ENCODE results near the gene TMEM232.
"Not testable (repeated sequence)": the region's sequence is repeated elsewhere in the genome, so short reads cannot be mapped to it uniquely, and the experiment has no call there.

Gene TMEM232

DNA sequence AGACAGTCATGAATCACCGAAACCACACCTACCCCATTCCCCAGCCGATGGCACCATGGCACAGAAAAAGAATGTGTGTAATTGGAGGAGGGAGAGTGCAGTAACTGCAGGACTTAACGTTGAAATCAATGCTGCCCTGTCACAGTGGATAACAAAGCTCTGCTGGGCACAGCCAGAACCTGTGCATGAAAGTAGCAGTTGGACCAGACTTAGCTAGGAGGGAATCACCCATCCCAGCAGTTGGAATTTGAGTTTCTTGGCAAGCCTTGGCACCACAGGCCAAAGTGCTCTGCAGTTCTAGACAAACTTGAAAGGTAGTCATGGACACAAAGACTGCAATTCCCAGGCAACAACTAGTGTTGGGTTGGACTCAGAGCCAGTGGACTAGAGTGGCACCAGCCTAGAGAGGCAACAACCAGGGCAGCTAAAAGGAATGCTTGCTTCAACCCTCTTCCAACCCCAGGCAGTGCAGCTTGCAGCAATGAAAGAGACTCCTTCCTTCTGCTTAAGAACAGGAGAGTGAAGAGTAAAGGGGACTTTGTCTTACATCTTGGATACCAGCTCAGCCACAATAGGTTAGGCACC, 19.1 kb downstream of the TMEM232 start:
- no peak for DNase-seq

DNA sequence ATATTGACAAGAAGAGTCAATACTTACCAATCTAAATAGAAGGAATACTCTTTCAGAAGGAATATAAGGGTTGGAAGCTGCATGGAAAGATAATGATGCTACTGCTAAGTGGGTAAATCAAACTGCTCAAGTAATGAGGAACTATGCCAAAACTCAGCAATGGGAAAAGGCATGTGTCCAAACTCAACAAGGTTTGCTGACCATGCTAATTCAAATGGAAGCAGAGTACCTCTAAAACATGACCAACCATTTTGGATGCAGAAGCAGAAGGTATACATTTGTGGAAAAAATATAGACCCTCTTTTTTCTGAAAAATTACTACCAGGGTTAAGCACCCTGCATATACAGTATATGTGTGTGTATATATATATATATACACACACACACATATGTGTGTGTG, 21.1 kb downstream of the TMEM232 start:
- DNase-seq, result no peak

DNA sequence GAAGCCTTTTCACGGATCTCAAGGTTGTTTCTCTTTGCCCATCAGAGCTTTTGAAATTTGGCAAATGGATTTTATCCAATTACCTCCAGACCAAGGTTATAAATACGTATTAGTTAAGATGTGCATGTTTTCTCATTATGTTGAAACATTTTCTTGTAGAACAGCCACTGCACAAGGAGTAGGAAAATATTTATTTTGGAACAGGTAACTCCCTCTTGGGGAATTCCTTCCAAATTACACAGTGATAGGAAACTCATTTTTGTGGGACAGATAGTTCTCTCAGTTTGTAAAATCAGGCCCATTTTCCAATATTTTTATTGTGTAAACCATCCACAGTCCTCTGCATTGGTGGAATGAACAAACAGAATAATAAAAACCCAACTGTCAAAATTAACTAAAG, 23.0 kb downstream of the TMEM232 start:
- DNase-seq, result no peak

DNA sequence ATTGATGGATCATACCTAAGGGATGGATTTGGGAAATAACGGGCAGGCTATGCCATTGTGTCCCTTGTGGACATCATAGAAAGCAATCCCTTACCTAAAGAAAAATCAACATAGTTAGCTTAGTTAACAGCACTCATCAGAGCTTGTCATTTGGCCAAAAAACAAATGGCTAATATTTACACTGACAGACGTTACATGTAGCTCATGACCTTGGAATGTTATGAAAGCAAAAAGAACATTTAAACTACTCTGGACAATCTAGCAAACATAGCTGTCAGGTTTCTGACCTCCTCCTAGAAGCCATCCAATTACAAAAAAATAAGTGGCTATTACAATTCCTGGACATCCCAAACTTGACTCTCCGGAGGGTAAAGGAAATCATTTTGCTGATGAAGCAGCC, 23.8 kb downstream of the TMEM232 start:
- no peak for DNase-seq

DNA sequence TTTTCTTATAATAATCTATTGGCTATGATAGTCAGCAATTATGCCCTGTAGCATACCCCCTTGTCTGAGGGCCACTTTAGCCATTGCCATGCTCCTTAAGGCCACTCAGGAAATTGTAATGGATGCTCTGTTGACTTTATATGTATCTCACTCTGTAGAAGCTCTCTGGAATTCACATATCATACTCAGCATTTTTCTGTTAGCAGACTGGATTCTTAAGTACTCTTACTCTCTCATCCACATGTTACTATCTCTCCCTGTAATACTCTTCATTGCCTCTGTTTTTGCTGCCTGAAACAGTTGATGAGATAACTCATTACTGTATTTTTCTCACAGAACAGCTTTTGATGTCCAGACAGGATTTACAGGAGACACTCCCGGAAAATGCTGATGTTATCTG, 24.2 kb downstream of the TMEM232 start:
- DNase-seq, result no peak

DNA sequence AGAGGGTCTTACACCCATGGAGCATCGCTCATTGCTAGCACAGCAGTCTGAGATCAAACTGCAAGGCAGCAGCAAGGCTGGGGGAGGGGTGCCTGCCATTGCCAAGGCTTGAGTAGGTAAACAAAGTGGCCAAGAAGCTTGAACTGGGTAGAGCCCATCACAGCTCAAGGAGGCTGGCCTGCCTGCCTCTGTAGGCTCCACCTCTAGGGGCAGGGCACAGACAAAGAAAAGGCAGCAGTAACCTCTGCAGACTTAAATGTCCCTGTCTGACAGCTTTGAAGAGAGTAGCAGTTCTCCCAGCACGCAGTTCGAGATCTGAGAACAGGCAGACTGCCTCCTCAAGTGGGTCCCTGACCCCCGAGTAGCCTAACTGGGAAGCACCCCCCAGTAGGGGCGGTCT, 33.8 kb downstream of the TMEM232 start:
- not testable (repeated sequence) for DNase-seq

DNA sequence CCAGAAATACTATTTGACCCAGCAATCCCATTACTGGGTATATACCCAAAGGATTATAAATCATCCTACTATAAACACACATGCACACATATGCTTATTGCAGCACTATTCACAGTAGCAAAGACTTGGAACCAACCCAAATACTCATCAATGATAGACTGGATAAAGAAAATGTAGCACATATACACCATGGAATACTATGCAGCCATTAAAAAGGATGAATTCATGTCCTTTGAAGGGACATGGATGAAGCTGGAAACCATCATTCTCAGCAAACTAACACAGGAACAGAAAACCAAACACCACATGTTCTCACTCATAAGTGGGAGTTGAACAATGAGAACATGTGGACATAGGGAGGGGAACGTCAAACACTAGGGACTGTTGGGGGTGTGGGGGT, 35.9 kb downstream of the TMEM232 start:
- not testable (repeated sequence) for DNase-seq

DNA sequence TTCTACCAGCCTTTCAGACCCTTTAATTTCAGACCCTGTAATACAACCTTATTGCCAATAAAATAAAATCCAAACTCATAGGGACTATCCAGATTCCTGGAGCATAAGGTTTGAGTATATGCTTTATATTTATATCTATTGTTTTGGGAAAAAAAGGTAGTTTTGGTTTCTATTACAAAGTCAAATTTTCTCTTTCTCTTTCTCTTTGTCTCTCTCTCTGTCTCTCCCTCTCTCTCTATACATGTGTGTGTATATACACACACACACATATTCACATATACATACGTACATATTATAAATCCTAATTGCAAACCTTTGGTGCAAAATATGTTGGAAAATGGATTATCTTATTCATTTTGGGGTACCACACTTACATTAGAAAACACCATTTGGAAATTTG, 39.0 kb downstream of the TMEM232 start:
- DNase-seq, result no peak

DNA sequence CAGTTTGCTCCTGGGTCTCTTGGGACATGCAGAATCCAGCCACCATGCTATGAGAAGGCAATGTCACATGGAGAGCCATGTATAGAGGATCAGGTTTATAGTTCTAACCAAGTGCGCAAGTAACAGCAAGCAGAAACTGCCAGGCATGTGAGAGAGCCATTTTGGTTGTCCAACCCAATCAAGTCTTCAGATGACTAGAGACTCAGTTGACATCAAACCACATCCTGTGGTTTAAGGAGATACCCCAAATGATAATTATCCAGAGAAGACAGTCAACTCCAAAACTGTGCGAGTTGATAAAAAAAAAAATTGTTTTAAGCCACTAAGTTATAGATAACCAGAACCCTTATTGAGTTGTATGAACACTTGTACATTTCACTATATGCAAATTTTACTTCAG, 40.2 kb downstream of the TMEM232 start:
- DNase-seq, result no peak

DNA sequence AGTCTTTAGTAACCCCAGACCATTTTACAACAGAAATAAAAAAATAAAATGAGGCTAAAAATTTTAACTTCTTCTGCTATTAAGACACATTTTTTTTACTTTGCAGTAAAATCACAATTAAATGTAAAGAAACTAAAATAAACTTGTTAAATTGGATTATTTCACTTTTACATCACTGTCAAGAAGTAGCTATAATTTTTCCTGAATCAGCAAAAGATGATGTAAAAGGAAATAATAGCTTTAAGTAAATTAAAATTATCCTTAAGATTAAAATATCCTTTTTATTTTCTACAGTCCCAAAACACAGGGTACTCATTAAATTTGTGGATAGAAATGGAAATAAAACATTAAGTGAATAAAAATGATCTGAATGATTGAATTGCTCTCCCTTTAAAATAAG, 44.5 kb downstream of the TMEM232 start:
- DNase-seq, result no peak

DNA sequence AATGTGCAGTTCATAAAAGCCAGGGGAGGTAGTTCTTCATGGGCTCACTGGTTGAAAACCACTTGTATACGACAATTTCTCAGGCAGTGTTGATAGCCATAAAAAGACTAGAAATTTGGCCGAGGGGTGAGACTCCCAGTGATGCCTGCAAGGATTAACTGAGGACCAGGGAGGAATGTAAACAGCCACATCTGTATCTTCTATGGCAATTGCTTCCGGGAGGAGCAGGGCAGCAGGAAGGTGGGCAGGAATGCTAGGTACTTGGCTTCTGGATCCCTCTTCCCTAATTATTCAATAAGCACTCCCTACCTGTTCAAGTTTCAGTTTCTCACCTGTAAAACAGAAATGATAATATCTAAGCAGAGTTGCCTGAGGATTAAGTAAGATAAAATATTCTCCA, 45.4 kb downstream of the TMEM232 start:
- no peak for DNase-seq

DNA sequence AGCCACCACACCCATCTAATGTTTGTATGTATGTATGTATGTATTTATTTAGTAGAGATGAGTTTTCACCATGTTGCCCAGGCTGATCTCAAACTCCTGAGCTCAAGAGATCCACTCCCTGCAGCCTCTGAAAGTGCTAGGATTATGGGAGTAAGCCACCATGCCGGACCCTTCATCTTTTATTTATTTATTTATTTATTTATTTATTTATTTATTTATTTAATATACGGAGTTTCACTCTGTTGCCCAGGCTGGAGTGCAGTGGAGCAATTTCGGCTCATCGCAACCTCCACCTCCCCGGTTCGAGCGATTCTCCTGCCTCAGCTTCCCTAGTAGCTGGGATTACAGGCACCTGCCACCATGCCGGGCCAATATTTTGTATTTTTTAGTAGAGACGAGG, 49.9 kb downstream of the TMEM232 start:
- DNase-seq, result not testable (repeated sequence)

DNA sequence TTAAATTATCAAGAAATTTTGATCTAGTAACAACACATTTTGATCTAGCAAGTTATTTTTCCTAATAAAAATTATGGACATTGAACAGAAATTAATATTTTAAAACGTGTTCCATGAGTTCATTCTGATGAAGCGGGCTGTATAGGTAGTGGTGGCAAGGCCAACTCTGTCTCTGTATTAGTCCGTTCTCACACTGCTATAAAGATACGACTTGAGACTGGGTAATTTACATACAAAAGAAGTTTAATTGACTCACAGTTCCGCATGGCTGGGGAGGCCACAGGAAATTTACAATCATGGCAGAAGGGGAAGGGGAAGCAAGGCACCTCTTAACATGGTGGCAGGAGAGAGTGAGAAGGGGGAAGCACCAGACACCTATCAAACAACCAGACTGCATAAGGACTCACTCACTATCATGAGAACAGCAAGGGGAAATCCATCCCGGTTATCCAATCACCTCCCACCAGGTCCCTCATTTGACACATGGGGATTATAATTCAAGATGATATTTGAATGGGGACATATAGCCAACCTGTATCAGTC, 61.2 kb downstream of the TMEM232 start:
- no peak for DNase-seq

DNA sequence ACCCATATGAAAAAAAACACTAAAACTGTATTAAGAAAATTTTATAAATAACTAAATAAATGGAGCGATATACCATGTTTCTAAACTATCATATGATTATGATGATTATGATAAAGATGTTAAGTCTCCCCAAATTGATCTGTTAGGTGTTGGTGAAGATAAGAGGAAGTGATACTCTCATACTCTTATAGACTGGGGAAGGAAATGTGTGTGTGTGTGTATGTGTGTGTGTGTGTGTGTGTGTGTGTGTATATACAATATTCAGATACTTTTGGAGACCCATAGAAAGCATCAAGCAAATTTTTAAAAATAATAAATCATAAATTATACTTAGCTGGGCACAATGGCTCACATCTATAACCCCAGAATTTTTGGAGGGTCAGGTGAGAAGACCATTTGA, 62.9 kb downstream of the TMEM232 start:
- no peak for DNase-seq

DNA sequence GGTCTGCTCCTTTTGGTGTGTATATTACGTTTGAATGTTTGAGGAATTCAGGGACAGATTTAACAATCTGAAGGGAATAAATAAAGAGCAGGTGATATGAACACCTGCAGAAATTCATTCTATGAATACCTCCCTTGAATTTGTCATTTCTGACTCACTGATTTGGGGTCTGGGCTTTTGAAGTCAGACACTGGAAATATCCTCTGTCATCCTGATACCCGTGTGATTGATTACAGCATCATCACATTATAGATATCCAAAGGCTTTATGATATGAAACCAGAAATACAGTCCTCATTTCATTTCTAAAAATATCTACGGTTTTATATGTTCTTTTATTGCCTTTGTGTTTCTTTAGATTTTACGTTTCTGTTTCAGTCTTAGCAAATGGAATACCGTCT, 68.5 kb downstream of the TMEM232 start:
- no peak for DNase-seq

DNA sequence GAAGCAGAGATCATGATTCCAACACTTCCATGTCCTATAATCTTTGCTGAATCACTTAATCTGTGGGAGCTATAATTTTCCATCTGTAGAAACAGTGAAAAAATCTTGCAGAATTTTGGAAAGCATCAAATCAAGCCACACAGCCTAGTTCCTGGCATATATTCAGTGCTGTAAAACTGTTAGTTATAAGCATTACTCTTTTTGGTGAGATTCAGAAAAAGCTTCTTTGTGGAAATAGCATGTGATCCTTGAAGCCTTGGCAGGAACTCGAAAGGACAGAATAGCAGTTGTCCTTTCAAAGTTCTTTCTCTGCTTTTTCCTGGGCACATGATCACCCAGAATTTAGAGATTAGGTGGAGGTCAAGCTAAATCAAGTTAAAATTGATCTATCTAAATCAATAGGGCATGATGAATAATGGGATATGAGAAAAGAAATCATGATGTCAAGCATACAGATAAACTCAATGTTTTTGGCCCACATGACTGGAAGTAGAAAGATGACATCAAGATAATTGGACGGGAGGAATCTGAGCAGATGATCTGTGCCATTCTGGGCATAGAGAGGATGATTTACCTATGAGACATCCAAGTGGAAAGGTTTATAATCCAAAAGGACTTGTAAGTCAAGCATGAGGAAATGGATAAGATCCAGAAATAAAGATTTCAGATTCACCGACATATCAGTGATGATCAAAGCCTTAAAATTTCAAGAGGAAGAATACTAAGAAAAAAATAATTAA, 73.1 kb downstream of the TMEM232 start:
- no peak for DNase-seq

DNA sequence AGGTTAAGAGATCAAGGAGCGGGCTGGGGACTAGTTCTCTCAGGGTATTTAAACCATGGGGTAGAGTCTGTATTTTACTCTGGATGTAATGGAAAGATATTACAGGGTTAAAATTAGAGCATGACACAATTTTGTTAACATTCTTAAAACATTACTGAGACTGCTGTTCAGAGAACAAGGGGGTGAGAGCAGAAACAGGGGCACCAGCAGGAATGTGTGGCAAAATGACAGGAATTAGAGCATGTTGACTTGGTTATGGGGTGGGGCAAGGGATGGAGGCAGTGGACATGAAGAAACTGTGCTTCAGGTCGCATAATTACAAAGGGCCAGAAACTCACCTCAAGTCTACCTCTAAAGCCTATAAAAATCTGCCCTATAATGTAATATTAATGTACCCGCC, 75.0 kb downstream of the TMEM232 start:
- peak; percentile 58 for DNase-seq

DNA sequence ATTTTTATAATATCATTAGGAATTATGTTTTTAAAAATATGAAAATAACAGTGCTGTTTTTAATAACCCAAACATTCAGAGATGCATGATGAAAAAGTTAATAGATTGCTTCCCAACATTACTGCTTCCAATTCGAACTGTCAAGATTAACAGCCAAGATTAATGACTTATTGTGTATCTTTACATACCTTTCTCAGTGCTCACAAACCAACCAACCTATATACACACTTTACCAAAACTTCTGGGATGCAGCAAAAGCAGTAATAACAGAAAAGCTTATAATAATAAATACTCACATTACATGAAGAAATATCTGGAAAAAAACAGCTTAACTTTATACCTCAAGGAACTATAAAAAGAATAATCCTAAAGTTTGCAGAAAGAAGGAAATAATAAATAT, 82.1 kb downstream of the TMEM232 start:
- peak; percentile 23 for DNase-seq

DNA sequence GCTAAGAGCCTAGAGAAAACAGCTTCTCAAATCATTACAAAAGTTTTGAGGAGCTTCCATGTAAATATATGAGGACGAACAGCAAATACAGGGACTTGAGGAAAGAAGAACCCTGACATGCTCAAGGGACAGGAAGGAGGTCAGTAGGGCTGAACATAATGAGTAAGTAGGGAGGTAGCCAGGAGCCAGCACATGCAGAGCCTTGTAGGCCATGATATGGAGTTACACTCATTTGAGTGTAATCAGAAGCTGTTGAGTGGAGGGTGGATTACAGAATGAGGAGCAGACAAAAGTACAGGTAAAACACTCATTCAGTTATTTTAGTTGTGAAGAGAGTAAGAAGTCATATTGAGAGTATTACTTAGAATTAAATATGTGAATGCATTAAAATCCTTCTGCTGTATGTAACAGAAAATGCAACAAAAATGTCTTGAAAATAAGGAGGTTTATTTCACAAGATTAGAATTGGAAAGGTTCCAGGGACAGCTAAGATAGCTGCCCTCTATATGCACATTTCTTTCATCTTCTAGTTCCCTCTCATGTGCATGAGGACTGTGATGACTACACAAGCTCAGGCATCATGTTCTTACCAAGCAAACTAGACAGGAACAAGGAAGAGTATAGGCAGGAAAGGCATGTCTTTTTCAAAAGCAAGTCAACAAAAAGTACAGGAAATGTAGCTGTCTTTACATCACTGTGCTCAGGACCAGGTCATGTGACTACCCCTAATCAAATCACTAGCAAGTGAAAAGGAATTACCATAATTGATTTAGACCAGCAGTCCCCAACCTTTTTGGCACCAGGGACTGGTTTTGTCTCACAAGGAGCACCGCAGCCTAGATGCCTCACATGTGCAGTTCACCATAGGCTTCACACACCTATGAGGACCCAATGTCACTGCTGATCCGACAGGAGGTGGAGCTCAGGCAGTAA, 87.2 kb downstream of the TMEM232 start:
- DNase-seq, result no peak

DNA sequence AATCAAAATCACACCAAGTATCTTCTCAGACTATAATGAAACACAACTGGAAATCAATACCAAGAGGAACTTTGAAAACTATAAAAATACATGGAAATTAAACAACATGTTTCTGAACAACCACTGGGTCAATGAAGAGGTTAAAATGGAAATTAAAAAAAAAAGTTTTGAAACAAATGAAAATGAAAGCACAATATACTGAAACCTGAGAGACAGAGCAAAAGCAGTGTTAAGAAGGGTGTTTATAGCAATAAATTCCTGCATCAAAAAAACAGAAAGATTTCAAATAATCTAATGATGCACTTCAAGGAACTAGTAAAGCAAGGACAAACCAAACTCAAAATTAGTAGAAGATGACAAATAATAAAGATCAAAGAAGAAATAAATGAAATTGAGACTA, 92.0 kb downstream of the TMEM232 start:
- DNase-seq, result no peak

DNA sequence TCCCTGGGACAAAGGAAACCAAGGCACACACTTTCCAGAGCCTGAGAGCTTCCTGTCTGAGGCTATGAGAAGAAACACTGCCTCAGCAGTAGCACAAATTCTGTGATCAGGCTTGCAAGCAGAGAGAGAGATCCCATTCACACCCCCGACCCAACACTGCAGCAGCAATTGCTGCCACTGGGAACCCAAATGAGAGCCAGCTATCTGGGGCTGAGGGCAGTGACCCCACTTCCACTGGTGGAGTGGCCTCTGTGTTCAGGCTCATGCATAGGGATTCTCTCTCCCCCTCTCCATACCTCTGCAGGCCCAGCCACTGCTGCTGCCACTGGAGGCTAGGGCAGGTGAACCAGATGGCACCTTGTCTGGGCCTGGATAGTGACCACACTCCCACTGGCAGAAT, 95.2 kb downstream of the TMEM232 start:
- DNase-seq, result no peak

DNA sequence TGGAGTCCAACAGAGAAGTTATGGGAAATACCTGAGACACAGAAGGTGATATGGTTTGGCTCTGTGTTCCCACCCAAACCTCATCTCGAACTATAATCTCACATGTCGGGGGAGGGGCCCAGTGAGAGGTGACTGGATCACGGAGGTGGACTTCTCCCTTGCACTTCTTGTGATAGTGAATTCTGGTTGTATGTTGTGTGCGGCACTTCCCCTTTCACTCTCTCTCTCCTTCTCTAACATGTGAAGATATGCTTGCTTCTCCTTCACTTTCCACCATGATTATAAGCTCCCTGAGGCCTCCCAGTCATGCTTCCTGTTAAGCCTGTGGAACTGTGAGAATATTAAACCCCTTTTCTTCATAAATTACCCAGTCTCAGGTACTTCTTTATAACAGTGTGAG, 96.1 kb downstream of the TMEM232 start:
- DNase-seq, result no peak

DNA sequence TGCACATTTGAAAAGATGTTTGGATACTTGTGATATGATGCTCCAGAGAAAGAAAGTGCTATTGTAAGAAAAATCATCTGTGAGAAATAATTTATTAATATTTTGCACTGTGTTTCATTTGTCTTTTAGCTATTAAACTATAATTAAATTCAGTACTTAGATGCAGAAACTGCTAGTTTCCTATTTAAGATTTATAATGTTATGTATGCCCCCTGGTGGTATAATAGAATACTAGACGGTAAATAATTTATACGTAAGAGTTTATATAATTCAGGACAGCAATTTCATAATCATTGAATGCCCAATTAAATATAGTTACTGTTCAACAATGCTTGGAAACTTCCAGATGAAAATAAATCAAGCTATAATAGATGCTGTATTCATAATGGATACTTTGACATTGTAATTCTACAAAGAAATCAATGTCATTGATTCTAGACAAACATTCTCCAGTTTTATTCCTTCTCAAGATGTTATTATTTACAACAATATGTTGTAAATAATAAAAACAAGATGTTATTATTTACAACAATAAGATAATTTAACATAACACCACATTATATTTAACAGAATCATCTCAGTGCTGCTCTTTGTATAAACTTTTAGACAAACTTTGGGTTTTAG, 101.0 kb downstream of the TMEM232 start:
- DNase-seq, result peak; percentile 41
